DMS 273 treated with DMSO at 0.1 percent for 48 hours (cell line): ENCODE results near the gene CIAO2A.

ENCODE experiments used
- DNase-seq: peaks from one replicate; lab custom pipeline; 2025; lab: John Stamatoyannopoulos, UW

Gene CIAO2A

DNA sequence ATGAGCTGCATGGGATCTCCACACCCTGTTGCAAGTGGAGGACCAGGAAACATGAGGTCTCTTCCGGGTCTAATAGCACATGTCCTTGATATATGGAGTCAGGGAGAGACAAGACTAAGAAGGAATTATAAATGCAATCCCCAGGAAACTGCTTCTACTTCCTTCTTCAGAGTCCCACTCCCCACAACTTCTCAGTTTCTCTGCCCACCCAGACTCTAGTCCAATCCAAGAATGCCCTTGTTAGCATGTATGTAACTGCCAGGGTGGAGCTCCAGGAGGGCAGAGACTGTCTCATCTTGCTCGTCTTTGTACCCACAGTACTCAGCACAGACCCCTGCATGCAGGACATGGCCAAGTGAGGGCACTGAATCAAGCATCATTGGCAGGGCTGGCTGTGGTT lies 55.7 kb downstream of the CIAO2A start:
- no peak for DNase-seq

DNA sequence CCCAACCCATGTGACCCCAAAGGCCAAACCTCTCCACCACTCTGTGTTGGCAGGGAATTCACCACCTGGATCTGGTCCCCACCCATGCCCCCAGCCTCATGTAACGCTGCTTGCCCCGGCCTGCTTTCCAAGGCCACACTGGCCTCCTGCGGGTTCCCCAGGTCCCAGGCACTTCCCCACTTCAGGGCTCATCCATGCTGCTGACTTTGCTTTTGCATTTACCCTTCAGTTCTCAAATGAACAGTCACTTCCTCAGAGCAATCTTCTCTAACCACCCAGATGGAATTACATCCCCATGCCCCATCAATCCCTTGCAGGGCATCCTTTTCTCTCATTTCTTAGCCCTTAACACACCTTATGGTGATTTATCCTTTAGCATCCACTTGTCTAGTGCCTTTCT lies 56.5 kb downstream of the CIAO2A start:
- no peak for DNase-seq

DNA sequence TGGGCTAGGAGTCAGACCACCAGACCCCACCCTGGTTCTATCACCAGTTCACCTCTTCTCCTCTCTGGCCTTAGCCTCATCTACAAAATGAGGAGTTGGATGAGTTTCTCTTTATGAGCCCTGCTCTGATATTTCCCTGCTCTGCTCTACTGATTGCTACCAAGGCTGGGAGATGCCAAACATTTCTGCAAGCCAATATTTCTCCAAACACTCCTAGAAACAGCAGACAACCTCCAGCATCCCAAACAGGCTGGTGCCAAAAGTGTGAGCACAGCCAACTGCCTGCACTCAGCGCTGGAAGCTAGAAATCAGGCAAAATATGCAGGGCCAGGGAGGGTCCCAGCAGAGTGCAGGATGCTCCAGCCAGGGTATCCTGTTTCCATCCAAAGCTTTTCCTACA lies 58.1 kb downstream of the CIAO2A start:
- DNase-seq, result no peak

DNA sequence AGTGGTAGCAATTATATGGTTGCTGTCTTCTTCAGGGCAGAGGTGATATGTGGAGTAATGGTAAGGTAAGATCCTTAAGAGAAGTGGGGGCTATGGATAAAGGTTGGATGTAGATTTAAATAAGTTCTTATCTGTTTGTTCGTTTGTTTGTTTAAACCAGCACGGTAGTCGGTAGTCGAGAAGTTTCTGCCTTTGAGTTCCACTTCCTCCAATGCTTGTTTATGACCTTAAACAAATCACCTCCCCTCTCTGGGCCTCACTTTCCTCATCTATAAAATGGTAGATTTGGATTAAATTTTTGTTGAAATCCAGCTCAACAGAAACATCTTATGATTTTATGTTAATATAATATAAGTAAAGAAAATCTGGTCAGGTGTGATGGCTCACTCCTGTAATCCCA lies 59.1 kb downstream of the CIAO2A start:
- no peak for DNase-seq

DNA sequence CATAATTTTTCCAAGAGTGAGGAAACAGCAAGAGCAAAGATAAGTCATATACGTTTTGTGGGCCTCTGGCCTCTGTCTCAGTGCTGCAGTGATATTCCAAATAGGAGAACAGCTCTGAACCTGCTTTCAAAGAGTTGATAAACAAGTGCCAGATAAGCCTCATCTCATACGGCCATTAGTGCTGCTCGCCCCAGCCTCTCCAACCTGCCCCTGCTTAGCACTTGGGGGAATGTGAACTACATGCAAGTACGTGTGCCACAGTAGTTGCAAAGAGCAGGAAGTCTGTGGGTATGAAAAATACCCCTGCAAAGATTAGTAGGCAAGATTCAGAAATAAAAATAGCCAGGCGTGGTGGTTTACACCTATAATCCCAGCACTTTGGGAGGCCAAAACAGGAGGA lies 61.3 kb downstream of the CIAO2A start:
- DNase-seq, result no peak

DNA sequence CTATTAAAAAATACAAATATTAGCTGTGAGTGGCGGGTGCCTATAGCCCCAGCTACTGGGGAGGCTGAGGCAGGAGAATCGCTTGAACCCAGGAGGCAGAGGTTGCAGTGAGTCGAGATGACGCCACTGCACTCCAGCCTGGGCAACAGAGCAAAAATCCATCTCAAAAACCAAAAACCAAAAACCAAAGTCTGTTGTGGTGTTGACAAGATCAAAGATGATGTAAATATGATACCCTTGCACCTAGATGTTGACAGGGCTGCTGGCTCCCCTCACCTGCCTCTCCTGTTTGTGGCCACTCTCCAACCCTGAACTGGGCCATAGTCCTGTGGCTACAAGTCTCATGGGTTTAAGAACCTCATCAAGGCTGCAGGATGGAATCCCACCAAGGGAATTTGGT lies 63.5 kb downstream of the CIAO2A start:
- no peak for DNase-seq

DNA sequence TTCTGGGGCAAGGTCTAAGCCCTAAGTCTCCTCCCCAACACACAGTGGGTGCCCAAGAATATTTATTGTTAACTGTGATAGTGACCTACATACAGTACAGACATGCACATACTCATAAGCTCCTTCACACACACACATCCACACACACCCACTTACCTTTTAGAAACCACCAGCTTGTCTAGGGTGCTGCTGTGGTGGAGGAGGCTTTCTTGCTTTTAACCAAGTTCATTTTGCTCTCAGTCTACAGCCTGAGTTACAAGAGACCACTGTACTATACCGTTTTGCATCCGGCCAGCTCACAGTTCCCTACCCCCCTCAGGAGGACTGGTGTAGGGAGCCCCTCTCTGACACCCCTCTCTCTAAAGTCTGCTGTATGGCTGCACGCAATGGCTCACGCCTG lies 64.0 kb downstream of the CIAO2A start:
- DNase-seq, result no peak

DNA sequence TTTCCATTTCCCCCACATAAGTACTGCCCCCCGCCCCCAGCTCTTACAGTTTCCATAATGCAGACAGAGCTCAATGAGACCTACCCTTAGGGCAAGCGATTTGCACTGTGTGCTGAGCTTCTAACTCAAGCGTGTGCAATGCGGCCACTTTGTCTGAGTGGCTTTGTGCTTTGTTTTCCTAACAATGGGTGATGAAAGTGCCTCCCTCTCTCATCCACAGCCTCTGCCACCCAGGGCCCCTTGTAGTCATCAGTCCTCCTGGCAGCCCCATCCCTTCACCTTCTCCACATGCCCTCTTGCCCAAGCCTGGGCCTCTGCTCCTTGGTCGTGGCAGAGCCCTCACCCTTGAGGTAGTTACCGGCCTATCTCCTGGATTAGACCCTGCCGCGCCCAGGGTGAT lies 64.5 kb downstream of the CIAO2A start:
- DNase-seq, result no peak

DNA sequence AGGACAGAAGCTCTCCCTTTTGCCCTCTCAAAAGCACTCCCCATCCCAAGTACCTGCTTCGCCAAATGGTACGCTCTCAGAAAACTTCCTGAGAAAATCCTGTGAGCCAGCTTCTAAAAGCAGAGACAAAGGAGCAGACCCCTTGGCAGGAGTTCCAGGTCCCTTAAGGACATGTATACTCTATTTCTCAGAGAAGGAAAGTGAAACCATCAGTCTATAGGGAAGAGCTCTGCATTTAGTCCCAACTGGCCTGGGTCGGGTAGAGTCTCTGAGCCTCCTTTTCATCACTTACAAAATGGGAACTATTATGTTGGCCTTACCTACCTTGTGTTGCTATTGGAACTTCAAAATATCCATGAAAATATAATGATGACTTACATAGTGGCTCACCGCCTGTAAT lies 67.0 kb downstream of the CIAO2A start:
- no peak for DNase-seq

DNA sequence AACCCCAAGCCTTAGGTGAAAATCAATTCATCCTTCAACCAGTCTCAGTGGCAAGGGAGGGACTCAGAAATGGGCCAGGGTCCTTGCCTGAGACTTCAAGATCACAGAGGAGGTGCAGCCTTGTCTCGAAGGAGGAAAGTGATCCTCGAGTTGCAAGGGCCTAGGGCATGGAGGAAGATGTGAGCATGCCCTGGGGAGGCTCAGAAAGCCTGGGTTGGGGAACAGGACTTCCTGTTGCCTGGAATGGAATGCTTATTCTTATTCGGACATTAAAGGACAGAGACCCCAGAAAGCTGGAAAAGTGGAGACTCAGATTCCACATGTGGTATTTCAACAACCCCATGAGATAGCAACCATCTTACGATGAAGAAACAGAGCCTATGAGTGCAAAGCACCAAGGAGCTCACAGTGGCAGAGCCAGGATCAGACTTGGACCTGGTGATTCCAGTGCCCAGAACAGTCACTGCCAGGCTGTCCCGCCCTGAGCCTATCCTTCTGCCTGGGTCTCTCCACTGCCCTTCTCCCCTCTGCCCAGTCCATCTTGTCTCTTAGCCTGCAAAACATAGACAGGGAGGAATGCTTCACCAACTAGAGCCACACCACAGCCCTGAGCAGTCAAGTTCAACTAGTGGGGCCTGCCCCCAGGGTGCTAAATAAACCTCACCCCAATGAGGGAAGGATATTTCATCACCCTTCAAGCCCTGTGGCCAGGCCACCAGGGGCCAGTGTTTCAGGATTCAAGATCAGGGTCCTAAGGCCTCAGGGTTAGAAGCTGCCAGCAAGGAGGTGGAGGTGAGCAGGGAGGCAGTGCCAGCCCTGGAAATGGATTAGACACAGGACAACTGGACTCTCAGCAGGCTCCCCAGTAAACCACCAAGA lies 69.2 kb downstream of the CIAO2A start:
- DNase-seq, result no peak

DNA sequence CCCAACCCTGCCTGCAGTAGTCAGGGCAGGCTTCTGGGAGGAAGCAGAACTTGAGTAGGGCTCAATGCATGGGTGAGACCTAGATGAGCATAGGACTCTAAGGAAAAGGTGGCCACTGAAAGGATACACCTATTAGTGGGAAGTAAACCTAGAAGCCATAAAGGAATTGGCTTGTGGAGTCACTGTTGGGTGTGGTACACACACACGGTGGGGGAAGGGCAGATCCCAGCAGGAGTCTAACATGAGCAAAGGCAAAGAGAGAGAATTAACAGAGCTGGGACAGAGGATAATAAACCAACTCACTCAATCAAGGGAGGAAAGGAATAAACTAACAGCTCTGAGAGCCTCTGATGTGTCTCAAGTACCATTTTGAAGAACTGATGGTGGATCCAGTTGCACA lies 70.4 kb downstream of the CIAO2A start:
- no peak for DNase-seq

DNA sequence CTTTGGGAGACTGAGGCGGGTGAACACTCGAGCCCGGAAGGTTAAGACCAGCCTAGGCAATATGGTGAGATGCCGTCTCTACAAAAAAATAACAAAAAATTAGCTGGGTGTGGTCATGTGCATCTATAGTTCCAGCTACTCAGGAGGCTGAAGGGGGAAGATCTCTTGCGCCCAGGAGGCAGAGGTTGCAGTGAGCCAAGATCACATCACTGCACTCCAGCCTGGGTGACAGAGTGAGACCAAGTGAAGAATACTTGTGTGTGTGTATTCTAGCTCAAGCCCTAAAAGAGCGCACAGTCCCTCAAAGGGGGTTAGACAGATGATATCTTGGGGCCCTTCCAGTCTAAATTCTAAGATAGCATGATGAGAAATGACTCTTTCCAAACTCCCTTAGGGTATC lies 71.1 kb downstream of the CIAO2A start:
- DNase-seq, result no peak
